Dendritic cell treated with granulocyte-macrophage colony-stimulating factor and Interleukin-4, amounts not matched to agents 40 ng/mL and 50 ng/mL, for 4 days (primary cell): Measurements from ENCODE around the gene UNC93B1.

ENCODE experiments used
- H3K27ac Mint-ChIP-seq: one replicate; pipeline ENCODE4 v1.8.0; 2022; ENCODE audit warnings: mild to moderate bottlenecking, mixed read lengths
- H3K27me3 Mint-ChIP-seq: one replicate; pipeline ENCODE4 v1.8.0; 2022; ENCODE audit warnings: mild to moderate bottlenecking, mixed read lengths
- H3K36me3 Mint-ChIP-seq: one replicate; pipeline ENCODE4 v1.8.0; 2022; ENCODE audit warnings: low read depth, mixed read lengths
- H3K4me1 Mint-ChIP-seq: one replicate; pipeline ENCODE4 v1.8.0; 2022; ENCODE audit warnings: low read depth, mixed read lengths
- H3K4me3 Mint-ChIP-seq: one replicate; pipeline ENCODE4 v1.8.0; 2022; ENCODE audit warnings: mild to moderate bottlenecking, moderate library complexity, mixed read lengths
- H3K9me3 Mint-ChIP-seq: one replicate; pipeline ENCODE4 v1.8.0; 2022; ENCODE audit warnings: mixed read lengths
- intact Hi-C: fragments of 100-400 bp; cut with micrococcal nuclease; formaldehyde crosslinking; loops from one replicate; pipeline ENCODE4 v1.15.0; 2022

Gene UNC93B1

DNA sequence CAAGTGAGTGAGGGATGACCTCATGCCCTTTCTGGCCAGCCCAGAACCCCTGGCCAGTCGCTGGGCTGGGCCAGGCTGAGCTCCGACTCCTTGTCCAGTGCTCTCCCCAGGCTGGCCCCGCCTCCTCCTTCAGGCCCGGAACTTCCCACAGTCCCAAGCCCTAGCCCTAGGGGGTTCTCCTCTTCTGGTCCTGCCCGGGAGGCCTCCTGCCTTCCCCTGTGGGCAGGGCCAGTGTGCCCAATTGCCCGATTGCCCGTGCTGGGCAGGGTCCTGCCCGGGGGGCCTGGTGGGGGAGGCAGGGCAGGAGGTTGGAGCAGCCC, 39.1 kb upstream of the UNC93B1 start:
- Mint-ChIP-seq H3K4me3 (no peak overlapping the region), H3K27ac (peak overlapping the region; percentile 17), H3K36me3 (peaks cover 93% of the 10 kb centered on the region), H3K4me1 (peaks cover 40% of the 10 kb centered on the region), H3K27me3 (no peaks in the 10 kb centered on the region), H3K9me3 (no peaks in the 10 kb centered on the region)
- intact Hi-C loops: no loop called here

DNA sequence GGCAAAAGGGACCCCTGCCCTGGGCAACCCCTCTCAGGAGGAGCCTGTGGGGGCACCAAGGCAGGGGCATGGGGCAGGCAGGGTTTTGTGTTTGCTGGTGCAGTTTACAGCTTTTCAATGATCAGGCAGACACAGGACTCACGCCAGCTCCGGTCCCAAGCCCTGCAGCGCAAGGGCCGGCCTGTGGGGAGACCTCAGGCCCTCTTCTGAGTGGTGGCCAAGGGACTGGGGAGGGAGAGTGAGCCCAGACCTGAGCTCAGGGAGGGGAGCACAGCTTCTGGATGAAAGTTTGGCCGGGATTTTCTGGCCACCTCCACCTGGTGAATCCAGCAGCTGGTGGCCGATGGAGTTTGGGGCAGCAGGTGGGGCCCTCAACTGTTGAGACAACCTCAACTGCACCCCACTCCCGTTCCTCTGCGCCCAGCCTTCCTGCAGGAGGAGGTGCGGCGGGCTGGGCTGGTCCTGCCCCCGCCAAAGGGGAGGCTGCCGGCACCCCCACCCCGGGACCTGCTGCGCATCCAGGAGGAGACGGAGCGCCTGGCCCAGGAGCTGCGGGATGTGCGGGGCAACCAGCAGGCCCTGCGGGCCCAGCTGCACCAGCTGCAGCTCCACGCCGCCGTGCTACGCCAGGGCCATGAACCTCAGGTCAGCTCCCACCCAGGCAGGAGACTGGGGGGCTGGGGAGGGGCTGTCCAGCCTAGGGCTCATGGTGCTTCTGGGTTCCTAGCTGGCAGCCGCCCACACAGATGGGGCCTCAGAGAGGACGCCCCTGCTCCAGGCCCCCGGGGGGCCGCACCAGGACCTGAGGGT, 38.5 kb upstream of the UNC93B1 start:
- H3K36me3 Mint-ChIP-seq: peaks cover 87% of the 10 kb centered on the region
- H3K27ac Mint-ChIP-seq: peak overlapping the region; percentile 17

DNA sequence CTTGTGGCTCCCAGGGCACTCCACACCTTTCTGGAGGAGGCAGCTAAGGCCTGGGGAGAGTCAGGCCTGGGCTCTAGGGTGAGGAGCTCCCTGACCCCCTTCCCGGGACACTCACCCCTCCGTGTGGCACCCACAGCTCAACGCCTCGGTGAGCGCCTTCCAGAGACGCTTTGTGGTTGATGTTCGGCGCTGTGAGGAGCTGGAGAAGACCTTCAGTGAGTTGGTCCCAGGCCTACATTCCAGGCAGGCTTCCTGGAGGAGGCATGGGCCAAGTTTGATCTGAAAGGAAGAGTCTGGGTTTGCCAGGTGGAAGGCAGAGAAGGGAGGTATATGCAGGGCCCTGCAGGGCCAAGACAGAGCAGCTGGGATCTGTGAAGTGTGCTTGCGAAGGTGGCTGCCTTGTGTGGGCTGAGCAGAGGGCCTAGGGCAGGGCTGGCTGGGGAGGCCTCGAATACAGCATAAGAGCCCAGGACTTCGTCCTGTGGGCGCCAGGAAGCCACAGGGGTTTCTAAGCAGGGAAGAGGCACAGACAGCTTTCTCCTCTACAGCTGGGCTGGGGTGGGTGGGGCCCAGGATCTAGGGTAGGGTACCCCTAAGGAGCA, 37.8 kb upstream of the UNC93B1 start:
- Mint-ChIP-seq H3K4me3 (peak overlapping the region; percentile 93), H3K27ac (no peak overlapping the region), H3K36me3 (peaks cover 82% of the 10 kb centered on the region), H3K9me3 (no peaks in the 10 kb centered on the region), H3K27me3 (no peaks in the 10 kb centered on the region), H3K4me1 (peaks cover 53% of the 10 kb centered on the region)
- intact Hi-C loops: loop anchor here (2.0 kb wide), 1 partner anchor 31 kb away; the partner anchor contains the start of gene ALDH3B1

More for the DNA sequence above, 38.5 kb upstream of the UNC93B1 start:
- intact Hi-C loops: no loop called here
- Mint-ChIP-seq H3K4me3 (no peak overlapping the region), H3K27me3 (no peaks in the 10 kb centered on the region), H3K9me3 (no peaks in the 10 kb centered on the region), H3K4me1 (peaks cover 46% of the 10 kb centered on the region)

DNA sequence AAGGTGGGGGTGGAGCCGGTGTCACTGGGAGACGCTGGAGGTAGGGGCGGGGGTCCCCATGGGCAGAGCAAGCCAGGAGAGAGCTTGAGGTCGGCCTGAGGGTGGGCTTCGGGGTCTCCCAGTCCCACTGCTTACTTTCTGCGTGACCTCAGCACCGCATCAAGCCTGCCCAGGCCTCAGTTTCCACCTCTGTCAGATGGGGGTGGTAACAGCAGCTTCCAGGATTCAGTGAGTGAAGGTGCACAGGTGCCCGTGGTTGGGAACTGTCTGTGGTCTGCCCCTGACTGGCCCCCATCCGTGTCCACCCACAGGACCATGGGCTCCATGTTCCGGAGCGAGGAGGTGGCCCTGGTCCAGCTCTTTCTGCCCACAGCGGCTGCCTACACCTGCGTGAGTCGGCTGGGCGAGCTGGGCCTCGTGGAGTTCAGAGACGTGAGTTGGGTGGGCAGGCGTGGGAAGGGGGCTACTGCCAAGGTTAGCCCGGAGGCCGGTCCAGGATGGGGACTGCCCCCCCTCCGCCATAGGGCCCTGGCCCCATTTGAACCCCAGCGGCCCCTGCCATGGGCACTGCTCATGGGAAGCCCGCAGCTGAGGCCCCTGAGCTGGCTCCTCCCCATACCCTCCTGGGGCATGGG, 37.2 kb upstream of the UNC93B1 start:
- intact Hi-C loops: loop anchor here (2.0 kb wide), 1 partner anchor 30 kb away; the partner anchor contains the start of gene ALDH3B1
- H3K4me3 Mint-ChIP-seq: peak overlapping the region; percentile 93
- no peaks in the 10 kb centered on the region for H3K9me3 Mint-ChIP-seq
- H3K36me3 Mint-ChIP-seq: peaks cover 82% of the 10 kb centered on the region
- peaks cover 59% of the 10 kb centered on the region for H3K4me1 Mint-ChIP-seq
- H3K27ac Mint-ChIP-seq: peak overlapping the region; percentile 97
- no peaks in the 10 kb centered on the region for H3K27me3 Mint-ChIP-seq

DNA sequence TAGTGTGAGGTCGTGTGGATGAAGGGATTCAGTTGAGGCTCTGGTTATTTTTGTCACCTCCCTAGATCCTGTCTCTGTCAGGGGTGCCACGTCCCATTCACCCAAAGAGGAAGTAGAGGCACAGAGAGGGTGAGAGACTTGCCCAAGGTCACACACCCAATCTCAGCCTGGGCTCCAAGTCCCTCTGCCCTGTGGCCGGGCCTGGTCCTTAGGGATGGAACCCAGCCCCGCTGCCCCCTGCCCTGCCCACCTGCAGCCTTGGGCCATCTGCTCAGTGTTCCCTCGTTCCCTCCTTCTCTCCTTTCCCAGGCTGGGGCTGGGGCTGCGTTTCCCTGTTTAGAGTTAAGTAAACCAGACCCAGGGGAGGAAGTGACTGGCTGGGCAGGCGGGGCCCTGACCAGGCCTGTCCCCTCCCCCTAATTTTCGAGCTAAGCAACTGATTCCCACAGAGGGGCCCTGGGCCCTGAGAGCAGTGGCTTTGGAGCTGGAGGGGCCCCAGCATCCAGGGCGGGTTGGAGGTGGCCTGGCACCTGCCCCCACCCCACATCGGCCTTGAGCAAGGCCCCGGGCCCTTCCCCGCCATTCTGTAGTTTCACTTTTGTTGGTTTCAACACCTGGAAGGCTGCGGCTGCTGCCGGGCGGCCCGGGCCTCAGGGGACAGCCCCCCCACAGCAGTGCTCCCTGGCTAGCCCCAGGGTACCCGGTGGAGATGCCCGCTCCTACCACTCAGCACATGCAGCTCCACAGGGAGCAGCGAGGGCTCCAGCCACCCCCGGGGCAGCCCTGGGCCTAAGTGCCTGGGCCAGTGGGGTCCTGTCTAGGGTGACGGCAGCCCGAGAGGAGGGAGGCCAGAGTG, 36.4 kb upstream of the UNC93B1 start:
- intact Hi-C loops: loop anchor here (2.0 kb wide), 1 partner anchor 30 kb away; the partner anchor contains the start of gene ALDH3B1
- no peaks in the 10 kb centered on the region for H3K27me3 Mint-ChIP-seq
- no peaks in the 10 kb centered on the region for H3K9me3 Mint-ChIP-seq
- H3K4me3 Mint-ChIP-seq: peak overlapping the region; percentile 93
- H3K27ac Mint-ChIP-seq: peak overlapping the region; percentile 97
- H3K36me3 Mint-ChIP-seq: peaks cover 82% of the 10 kb centered on the region
- H3K4me1 Mint-ChIP-seq: peaks cover 67% of the 10 kb centered on the region

DNA sequence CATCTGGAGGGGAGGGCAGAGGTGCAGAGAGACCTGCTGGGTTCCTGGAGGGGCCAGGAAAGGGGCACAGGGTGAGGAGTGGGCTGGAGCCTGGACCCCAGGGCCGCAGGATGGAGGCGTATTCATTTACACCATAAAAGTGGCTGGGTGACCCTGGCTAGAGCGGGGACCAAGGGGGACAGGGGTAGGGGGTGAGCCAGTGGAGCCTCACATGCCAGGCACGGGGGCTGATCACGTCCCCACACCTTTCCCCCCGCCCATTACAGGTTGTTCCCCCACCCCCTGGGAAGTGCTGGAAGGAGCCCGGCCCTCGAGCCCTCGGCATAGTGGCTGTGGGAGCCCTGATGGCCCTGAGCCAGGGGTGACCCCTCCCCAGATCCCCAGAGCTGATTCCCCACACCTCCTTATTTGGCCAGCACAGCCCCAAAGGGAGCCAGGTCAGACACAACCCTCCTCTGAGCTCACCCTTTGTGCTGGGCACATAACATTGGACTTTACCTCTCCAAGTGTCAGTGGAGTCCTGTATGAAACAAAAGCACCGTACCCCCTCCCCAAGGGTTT, 35.7 kb upstream of the UNC93B1 start:
- Mint-ChIP-seq H3K4me3 (peak overlapping the region; percentile 93), H3K36me3 (peaks cover 81% of the 10 kb centered on the region), H3K9me3 (no peaks in the 10 kb centered on the region), H3K4me1 (peaks cover 72% of the 10 kb centered on the region), H3K27me3 (no peaks in the 10 kb centered on the region), H3K27ac (peak overlapping the region; percentile 97)
- intact Hi-C loops: loop anchor here (2.0 to 10.0 kb wide), 3 partner anchors 29 to 75 kb away; partner anchors contain the start of gene ALDH3B1

DNA sequence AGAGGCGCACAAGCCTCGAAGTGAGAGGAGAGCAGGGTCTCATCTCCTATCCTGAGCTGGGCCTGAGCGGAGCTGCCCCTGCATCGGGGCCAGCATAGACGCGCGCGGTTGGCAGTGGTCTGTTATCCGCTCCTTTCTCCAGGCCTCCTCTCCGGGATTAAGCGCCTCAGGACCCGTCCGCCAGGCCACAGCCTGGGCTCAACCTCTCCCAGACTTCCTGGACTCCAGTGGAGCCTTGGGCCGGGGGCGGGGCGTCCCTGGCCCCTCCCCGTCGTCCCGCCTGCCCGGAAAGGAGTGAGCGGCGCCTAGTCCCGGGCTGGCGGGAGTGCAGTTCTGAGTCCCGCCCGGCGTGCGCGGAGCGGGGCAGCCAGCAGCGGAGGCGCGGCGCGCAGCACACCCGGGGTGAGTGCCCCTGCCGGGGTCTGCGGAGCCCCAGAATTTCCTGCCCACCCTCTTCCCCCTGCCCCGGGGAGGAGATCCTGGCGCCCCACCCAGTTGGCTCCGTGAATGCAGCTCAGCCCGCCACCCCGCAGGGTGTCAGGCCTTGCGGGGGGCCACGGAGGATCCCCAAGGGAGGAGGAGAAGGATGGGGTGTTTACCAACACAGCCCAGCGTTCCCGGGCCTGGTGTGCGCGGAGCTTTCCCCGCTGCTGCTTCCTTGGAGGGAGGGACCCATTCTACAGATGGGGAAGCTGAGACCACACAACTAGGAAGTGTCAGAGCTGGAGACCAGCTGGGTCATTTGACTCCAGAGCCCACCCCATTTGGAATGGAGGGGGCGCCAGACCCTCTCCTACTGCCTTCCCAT, 35.0 kb upstream of the UNC93B1 start, which contains the start of gene TCIRG1:
Gene TCIRG1, plus strand, starts transcription at position 308 of the 808 bp plus-strand sequence. CDS start 2,247 bp downstream, outside the sequence.
- intact Hi-C loops: loop anchor here (5.0 to 10.0 kb wide), 2 partner anchors 42 to 76 kb away; no protein-coding TSS in a partner anchor
- peaks cover 81% of the 10 kb centered on the region for H3K36me3 Mint-ChIP-seq

DNA sequence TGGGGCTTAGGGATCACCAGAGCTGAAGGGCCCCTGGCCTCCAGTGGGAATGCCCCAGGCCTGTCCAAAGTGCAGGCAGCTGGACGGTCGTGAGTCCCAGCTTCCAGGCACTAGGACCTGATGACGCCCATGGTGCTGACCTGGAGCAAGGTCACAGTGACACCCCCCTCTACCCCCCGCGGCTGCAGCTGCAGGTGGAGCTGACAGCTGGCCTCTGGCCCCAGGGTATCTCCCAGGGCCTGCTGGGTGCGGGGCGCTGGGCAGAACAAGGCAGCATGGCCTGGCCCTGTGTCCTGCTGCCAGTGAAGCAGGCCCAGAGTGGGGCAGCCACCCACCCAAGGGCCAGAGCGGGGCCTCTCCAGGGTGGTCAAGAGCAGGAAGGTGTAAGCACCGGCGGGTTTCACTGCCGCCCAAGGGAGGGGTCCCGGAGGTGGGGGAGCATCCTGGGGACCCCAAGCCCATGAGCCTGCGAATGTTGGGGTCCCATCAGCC, 34.4 kb upstream of the UNC93B1 start:
- Mint-ChIP-seq H3K27me3 (no peaks in the 10 kb centered on the region), H3K9me3 (no peaks in the 10 kb centered on the region), H3K36me3 (peaks cover 81% of the 10 kb centered on the region), H3K4me3 (peak overlapping the region; percentile 93), H3K4me1 (peaks cover 78% of the 10 kb centered on the region), H3K27ac (peak overlapping the region; percentile 97)
- intact Hi-C loops: loop anchor here (5.0 to 10.0 kb wide), 2 partner anchors 41 to 77 kb away; no protein-coding TSS in a partner anchor

More for the DNA sequence above, 35.0 kb upstream of the UNC93B1 start, which contains the start of gene TCIRG1:
- peak within 1 kb of the TSS; percentile 93 for H3K4me3 Mint-ChIP-seq
- H3K4me1 Mint-ChIP-seq: peaks cover 73% of the 10 kb centered on the region
- peak within 1 kb of the TSS; percentile 97 for H3K27ac Mint-ChIP-seq
- no peaks in the 10 kb centered on the region for H3K27me3 Mint-ChIP-seq
- H3K9me3 Mint-ChIP-seq: no peaks in the 10 kb centered on the region

DNA sequence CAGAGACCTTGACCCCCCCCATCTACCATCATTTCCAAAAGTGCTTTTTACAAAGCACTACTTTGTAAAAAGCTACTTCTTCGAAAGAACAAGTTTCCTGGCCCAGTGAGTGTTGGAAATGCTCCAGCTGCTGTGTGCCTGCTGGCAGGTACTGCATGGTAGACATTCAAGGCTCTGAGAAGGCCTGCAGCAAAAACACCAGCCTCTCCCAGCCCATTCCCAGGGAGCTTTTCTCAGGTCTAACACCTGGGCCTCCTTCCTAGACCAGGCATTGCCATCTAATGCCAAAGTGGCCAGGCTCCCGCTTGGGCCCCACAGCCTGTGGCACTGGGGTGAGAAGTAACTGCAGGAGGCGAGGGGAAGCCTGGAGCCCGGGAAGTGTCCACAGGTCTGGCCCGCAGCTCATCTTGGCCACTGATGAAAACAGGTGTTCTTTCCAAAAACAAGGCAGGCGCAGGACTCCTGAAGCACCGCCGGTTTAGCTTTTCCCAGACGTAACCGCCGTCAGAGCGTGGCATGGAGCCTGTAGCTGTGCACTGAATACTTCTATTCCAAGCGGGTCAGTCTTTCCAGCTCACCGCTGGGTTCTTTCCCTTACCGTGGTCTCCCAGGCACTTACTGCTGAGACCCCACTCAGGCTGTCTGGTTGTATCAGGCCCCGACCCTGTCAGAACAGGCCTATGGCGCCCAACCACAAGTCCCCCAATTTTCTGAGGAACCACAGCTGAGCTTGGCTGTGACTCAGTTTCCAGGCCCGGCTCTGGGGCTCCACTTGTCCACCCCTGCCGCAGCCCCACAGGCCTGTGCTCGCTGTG, 33.7 kb upstream of the UNC93B1 start:
- Mint-ChIP-seq H3K4me1 (peaks cover 76% of the 10 kb centered on the region), H3K27ac (peak overlapping the region; percentile 97), H3K9me3 (no peaks in the 10 kb centered on the region), H3K4me3 (peak overlapping the region; percentile 63), H3K27me3 (no peaks in the 10 kb centered on the region), H3K36me3 (peaks cover 81% of the 10 kb centered on the region)
- intact Hi-C loops: loop anchor here (5.0 to 10.0 kb wide), 2 partner anchors 40 to 77 kb away; no protein-coding TSS in a partner anchor

DNA sequence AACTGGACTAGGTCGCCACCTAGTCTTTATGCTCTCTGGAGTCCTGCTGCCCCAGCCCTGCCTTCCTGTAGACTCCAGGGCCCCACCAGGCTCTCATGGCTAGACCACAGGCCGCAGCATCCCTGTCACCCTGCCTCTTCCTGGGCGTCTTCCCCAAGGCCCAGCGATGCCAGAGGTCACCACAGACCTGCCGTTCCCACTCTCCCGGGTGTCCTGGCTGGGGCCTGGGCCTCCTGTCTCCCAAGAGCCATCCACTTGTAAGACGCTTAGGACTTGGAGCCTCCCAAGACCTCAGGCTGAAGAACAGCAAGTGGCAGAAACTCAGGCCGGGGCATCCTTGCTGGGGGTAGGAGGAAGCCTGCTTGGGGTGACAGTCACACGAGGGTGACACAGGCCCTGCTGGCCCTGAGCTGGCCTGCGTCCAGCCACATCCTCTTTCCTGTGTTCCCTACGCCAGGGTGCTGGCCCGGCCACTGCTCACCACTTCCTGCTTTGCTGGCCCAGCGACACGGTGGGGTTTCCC, 32.9 kb upstream of the UNC93B1 start:
- Mint-ChIP-seq H3K27ac (peak overlapping the region; percentile 97), H3K36me3 (peaks cover 79% of the 10 kb centered on the region), H3K4me3 (peak overlapping the region; percentile 63), H3K9me3 (no peaks in the 10 kb centered on the region), H3K27me3 (no peaks in the 10 kb centered on the region), H3K4me1 (peaks cover 76% of the 10 kb centered on the region)
- intact Hi-C loops: loop anchor here (5.0 to 10.0 kb wide), 2 partner anchors 39 to 78 kb away; no protein-coding TSS in a partner anchor

DNA sequence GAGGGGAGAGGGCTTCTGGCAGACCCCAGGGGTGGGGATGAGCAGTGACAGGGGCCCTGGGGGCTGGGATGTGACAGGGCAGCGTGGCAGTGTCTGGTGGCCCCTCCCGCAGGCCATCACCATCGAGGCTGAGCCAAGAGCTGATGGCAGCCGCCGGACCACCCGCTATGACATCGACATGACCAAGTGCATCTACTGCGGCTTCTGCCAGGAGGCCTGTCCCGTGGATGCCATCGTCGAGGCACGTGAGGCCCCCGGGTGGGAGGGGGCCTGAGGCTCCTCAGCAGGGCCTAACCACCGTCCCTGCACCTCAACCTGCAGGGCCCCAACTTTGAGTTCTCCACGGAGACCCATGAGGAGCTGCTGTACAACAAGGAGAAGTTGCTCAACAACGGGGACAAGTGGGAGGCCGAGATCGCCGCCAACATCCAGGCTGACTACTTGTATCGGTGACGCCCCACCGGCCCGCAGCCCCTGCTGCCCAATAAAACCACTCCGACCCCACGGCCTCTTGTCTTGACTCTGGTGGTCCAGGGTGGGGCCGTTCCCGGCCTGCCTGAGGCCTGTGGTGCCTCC, 32.3 kb upstream of the UNC93B1 start:
- H3K27me3 Mint-ChIP-seq: no peaks in the 10 kb centered on the region
- peaks cover 76% of the 10 kb centered on the region for H3K4me1 Mint-ChIP-seq
- peak overlapping the region; percentile 97 for H3K27ac Mint-ChIP-seq
- no peaks in the 10 kb centered on the region for H3K9me3 Mint-ChIP-seq
- peak overlapping the region; percentile 63 for H3K4me3 Mint-ChIP-seq
- peaks cover 78% of the 10 kb centered on the region for H3K36me3 Mint-ChIP-seq
- intact Hi-C loops: loop anchor here (5.0 to 10.0 kb wide), 2 partner anchors 39 to 79 kb away; no protein-coding TSS in a partner anchor
